ENCODE data around the gene IFITM10. TPM values are rescaled to one million over a fixed set of nuclear protein-coding genes. Genes with fewer than 3 reads are reported as not detected.

The IFITM10 gene
- total RNA-seq, 1 experiment from 2014 or later = 0.59 TPM

GRCh38 chr11:1728301-1728700 lies 22.1 kb downstream of the IFITM10 start:
- WGBS (ENCODE audit: extremely low coverage, insufficient read length, low lambda C conversion rate) = no CpG with 5 or more reads among the region's 4 CpGs
- Mint-ChIP-seq H3K27ac (no peak overlapping the region), H3K4me1 (peaks cover 2 to 3% of the 10 kb centered on the region in 2 experiments; a peak in 2 of 4 replicates), H3K27me3 (ENCODE audit: low read depth) (peaks cover 83% of the 10 kb centered on the region), H3K36me3 (ENCODE audit: insufficient read depth in 1 of 3, low read depth in 3 of 3) (no peaks in the 10 kb centered on the region; a peak in 1 of 7 replicates), H3K9me3 (peaks cover 0 to 13% of the 10 kb centered on the region in 2 experiments; a peak in 3 of 5 replicates), H3K4me3 (no peak overlapping the region)
- no peak overlapping the region for H4K5ac ChIP-seq (ENCODE audit: insufficient read length, low read depth, low read length)
- H4K8ac ChIP-seq (replicated peaks; ENCODE audit: insufficient read length, low read depth, low read length) = no peak overlapping the region
- no peak overlapping the region for H3T11ph ChIP-seq (ENCODE audit: low read length)
- no peaks in the 10 kb centered on the region for H3K79me1 ChIP-seq (ENCODE audit: insufficient read depth, low read depth, low read length, poor library complexity, severe bottlenecking)
- H4K91ac ChIP-seq (ENCODE audit: insufficient read length, low read depth, low read length) = no peak overlapping the region
- no peak for DNase-seq
- H2AFZ ChIP-seq (ENCODE audit: low read length) = no peak overlapping the region
- no peak overlapping the region for H2AK5ac ChIP-seq (ENCODE audit: insufficient read length, low read length)
- H3K23me2 ChIP-seq (ENCODE audit: insufficient read length, low read depth, low read length, poor library complexity, severe bottlenecking) = no peaks in the 10 kb centered on the region
- no peaks in the 10 kb centered on the region for H3K79me2 ChIP-seq (ENCODE audit: insufficient read depth, low read length)
- H3K27me3 ChIP-seq (ENCODE audit: insufficient read depth, low read length) = no peaks in the 10 kb centered on the region
- H4K20me1 ChIP-seq (ENCODE audit: control insufficient read depth, insufficient read depth, insufficient read length) = no peaks in the 10 kb centered on the region
- no peak overlapping the region for H3K56ac ChIP-seq (ENCODE audit: insufficient read length, low read depth, low read length)
- H2BK20ac ChIP-seq (ENCODE audit: low read depth, low read length, poor library complexity, severe bottlenecking) = no peak overlapping the region
- H3K9me3 ChIP-seq (ENCODE audit: control insufficient read depth, low read depth, low read length) = no peaks in the 10 kb centered on the region
- no peak overlapping the region for H3K4ac ChIP-seq (ENCODE audit: low read depth, low read length)
- no peaks in the 10 kb centered on the region for H3K4me1 ChIP-seq (ENCODE audit: insufficient read depth, low read length)
- TF ChIP-seq CTCF (conservative IDR thresholded peaks at IDR 0.05) = no peak
- no peak overlapping the region for H3K23ac ChIP-seq (ENCODE audit: insufficient read length, low read depth, low read length)
- no peak overlapping the region for H3K9ac ChIP-seq (ENCODE audit: extremely low read depth, insufficient read length, low read length)
- no peak overlapping the region for H3K18ac ChIP-seq (ENCODE audit: insufficient read length, low read depth, low read length)
- H3K27ac ChIP-seq (ENCODE audit: insufficient read length, low read depth, low read length) = no peak overlapping the region
- no peak overlapping the region for H3K14ac ChIP-seq (ENCODE audit: insufficient read depth, low read length)
- no peak overlapping the region for H2BK15ac ChIP-seq (ENCODE audit: low read depth, low read length)
- no peak overlapping the region for H2BK12ac ChIP-seq (ENCODE audit: insufficient read length, low read depth, low read length)
- no peak overlapping the region for H2BK5ac ChIP-seq (ENCODE audit: insufficient read length, low read length)
- H3K4me2 ChIP-seq (ENCODE audit: insufficient read depth, insufficient read length, low read length) = no peak overlapping the region
- H2BK120ac ChIP-seq (ENCODE audit: low read depth, low read length, poor library complexity, severe bottlenecking) = no peak overlapping the region

All from H9 (cell line).